ENCODE measurements around the gene EGFL6.

The EGFL6 gene
- 0 reads per million in 2 donors for total RNA-seq

- no peak for DNase-seq
Observed at GRCh38 chrX:13569479-13570260, at the start of gene EGFL6. Gene EGFL6, plus strand, starts transcription at chrX:13569601. Its CDS starts 261 bp downstream, at chrX:13569862.

- DNase-seq = no peak
Observed at GRCh38 chrX:13520351-13520750, 49.0 kb upstream of the EGFL6 start.

- DNase-seq = no peak
Observed at GRCh38 chrX:13520936-13521335, 48.5 kb upstream of the EGFL6 start.

- DNase-seq = no peak
Observed at GRCh38 chrX:13522811-13523210, 46.6 kb upstream of the EGFL6 start.

GRCh38 chrX:13533726-13534125 lies 35.7 kb upstream of the EGFL6 start:
- no peak for DNase-seq

GRCh38 chrX:13535376-13536165 lies 33.8 kb upstream of the EGFL6 start:
- no peak for DNase-seq

GRCh38 chrX:13536551-13536950 lies 32.9 kb upstream of the EGFL6 start:
- no peak for DNase-seq

GRCh38 chrX:13538414-13538813 lies 31.0 kb upstream of the EGFL6 start:
- DNase-seq = no peak

GRCh38 chrX:13540602-13541001 lies 28.8 kb upstream of the EGFL6 start:
- no peak for DNase-seq

GRCh38 chrX:13545726-13546125 lies 23.7 kb upstream of the EGFL6 start:
- DNase-seq = no peak

GRCh38 chrX:13547671-13548070 lies 21.7 kb upstream of the EGFL6 start:
- no peak for DNase-seq

- no peak for DNase-seq
Observed at GRCh38 chrX:13550346-13550745, 19.1 kb upstream of the EGFL6 start.

GRCh38 chrX:13551610-13552009 lies 17.8 kb upstream of the EGFL6 start:
- DNase-seq = no peak

- no peak for DNase-seq
Observed at GRCh38 chrX:13552892-13553291, 16.5 kb upstream of the EGFL6 start.

- DNase-seq = no peak
Observed at GRCh38 chrX:13565511-13565910, 3.9 kb upstream of the EGFL6 start.

GRCh38 chrX:13570261-13570605 lies 832 bp downstream of the EGFL6 start:
- no peak for DNase-seq

GRCh38 chrX:13571136-13571535 lies 1.7 kb downstream of the EGFL6 start:
- DNase-seq = no peak

GRCh38 chrX:13574600-13574999 lies 5.2 kb downstream of the EGFL6 start:
- DNase-seq = no peak

GRCh38 chrX:13579661-13580060 lies 10.3 kb downstream of the EGFL6 start:
- DNase-seq = no peak

GRCh38 chrX:13581554-13581953 lies 12.2 kb downstream of the EGFL6 start:
- no peak for DNase-seq

- no peak for DNase-seq
Observed at GRCh38 chrX:13587786-13588477, 18.5 kb downstream of the EGFL6 start.

- DNase-seq = no peak
Observed at GRCh38 chrX:13590207-13590606, 20.8 kb downstream of the EGFL6 start.

GRCh38 chrX:13590914-13591313 lies 21.5 kb downstream of the EGFL6 start:
- DNase-seq = no peak

- DNase-seq = no peak
Observed at GRCh38 chrX:13597874-13598273, 28.5 kb downstream of the EGFL6 start.
